Activated CD8-positive, alpha-beta memory T cell treated with anti-CD3 and anti-CD28 coated beads, Interleukin-2, amount 50 U/mL, for 1 hour (primary cell): Measurements from ENCODE around the gene SLC22A24.
"Not testable (repeated sequence)": the region's sequence is repeated elsewhere in the genome, so short reads cannot be mapped to it uniquely, and the experiment has no call there.

Experiments
- DNase-seq: peaks from one replicate; pipeline ENCODE4 v3.0.0-alpha.2; 2020; ENCODE audit errors: extremely low read depth

Gene SLC22A24, protein sequence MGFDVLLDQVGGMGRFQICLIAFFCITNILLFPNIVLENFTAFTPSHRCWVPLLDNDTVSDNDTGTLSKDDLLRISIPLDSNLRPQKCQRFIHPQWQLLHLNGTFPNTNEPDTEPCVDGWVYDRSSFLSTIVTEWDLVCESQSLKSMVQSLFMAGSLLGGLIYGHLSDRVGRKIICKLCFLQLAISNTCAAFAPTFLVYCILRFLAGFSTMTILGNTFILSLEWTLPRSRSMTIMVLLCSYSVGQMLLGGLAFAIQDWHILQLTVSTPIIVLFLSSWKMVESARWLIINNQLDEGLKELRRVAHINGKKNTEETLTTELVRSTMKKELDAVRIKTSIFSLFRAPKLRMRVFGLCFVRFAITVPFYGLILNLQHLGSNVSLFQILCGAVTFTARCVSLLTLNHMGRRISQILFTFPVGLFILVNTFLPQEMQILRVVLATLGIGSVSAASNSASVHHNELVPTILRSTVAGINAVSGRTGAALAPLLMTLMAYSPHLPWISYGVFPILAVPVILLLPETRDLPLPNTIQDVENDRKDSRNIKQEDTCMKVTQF

DNA sequence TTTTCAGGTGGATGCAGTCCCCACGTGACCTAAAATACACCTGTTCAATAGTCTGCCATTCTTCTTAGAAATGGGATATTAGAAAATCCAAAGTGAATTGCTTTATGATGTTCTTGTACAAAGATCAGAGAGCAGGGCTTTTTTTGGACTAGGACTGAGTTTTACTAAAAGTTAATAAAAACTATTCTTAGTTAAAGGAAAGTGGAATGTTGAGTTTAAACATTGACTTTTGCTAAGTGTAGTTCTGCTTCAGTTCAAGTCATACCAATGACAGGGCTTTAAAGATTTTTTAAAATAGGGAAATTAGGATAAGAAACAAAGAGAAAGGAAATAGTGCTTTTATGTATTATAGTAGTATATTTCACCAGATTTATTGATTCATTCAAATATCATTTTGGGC, at the start of gene SLC22A24:
Gene SLC22A24, minus strand, starts transcription at position 101 of the 400 bp plus-strand sequence. CDS start 442 bp downstream, outside the sequence.
- no peak for DNase-seq

DNA sequence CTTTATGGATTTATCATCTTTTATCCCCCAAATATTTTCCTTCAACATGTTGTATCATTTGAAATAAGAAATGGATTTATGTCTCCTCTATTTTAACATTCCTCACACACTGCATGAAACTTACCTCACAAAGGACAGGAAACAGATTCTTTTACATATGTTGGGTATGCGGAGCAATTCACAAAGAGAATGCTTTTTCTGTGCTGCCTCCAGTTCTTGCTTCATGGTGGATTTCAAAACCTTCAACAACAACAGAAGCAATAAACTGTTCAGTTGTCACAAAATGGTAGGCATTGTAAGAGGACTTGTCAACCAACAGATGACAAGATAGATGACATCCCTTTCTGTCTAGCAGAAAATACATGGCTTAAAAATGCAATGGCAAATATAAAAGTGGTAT, 36.5 kb upstream of the SLC22A24 start:
- DNase-seq: no peak

DNA sequence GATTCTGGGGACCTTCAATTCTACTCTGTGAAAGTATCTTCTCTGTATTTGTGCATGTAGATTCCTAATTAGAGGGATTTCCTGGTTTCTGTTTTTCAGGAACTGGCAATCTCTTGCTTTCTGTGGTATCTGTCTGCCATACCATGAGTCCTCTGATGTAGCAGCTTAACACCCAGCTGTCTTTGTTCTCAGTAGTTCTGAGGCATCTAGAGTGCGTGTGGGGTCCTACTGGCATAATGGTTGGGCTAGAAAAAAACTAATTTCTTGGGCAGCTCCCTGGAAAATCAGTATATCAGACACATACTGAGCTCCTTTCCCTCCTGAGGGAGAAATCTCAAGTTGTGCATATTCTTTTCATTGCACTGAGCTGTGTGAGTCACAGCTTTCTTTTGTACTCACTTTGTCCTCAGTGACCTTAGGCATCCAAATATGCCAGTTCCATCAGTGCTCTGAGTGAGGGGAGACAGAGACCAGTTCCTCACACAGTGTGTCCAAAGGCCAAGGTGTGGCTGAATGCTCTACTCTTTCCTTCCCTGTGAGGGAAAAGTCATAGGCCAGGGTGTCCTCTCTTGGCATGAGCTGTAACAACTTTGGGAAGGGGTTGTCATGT, 35.5 kb upstream of the SLC22A24 start:
- no peak for DNase-seq

DNA sequence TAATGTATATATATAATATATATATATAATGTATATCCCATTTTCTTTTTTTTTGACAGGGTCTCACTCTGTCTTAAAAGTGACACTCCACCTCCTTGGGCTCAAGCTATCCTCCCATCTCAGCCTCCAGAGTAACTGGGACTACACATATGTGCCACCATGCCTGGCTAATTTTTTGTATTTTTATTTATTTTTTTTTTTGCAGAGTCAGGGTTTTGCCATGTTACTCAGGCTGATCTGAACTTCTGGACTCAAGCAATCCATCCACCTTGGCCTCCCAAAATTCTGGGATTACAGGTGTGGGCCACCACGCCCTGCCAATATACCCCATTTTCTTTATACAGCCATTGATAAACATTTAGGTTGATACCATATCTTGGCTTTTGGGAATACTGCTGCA, 33.9 kb upstream of the SLC22A24 start:
- no peak for DNase-seq

DNA sequence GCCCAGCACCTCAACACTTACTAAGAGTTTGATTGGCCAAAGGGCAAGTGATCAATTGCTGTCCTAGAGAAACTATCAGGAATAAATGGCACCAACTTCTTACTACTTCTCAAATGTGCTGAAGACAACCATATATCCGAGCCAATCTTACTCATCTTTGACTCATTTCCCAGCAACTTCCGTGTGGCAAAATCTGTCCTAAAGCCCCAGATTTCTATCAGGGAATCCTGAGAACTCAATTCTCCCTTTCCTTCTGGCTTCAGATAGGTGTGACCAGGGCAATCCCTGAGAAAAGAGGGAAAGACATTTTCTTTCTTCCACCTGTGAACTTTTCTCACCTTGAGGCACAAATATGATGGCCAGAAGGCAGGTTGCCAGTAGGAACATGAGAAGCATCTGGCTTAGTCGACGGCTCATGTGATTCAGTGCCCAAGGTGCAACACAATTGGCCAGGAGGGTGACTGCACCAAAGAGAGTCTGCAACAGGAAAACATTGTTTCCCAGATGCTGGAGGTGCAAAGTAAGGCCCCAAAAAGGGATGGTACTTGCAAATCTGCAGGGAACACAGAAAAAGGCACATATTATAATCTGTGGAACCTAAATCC, 21.8 kb upstream of the SLC22A24 start:
- no peak for DNase-seq

DNA sequence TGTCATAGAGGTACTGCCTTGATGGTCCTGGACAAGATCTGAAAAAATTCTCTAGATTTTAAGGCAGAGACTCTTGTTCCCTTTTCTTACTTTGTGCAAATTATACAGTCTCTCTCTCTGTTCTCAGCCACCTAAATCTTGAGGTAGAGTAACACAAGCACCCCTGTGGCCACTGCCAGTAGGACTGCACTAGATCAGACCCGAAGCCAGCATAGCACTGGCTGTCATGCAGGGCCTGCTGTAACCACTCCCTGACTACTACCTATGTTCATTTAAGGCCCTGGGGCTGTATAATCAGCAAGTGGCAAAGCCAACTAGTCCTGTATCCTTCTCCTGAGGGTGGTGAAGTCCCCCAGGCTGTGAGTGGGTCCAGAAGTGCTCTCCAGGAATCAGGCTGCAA, 11.8 kb upstream of the SLC22A24 start:
- DNase-seq: no peak

DNA sequence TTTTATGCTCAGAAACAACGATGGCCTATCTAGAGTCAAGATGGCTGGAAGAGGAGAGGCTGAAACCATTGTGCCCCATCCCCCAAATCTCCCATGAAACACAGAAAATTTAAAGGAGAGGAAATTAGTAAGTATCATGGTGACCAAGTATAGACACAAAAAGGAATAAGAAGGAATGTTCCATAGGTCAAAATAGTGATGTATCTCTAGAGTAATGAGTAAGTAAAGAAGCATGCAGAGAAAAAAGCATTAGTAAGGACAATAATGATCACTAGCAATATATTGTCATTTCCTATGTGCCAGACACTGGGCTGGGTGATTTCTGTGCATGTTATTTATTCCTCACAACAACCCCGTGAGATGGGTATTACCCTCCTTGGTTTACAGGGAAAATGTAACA, 2.6 kb upstream of the SLC22A24 start:
- no peak for DNase-seq

DNA sequence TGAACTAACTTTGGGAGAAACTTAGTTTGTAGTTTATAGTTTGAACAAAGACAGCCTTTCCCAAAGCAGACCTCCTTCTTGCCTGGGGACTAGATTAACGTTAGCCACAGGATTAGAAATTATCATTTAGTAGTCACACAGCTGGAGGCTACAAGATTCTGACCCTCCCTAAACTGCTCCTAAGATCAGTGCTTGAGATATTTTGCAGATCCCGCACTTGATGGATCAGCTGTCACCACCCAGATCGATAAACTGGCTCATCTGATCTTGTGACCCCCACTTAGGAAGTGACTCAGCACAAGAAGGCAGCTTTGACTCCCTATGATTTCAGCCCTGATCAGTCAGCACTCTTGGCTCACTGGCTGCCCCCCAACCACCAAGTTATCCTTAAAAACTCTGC, 1.6 kb downstream of the SLC22A24 start:
- no peak for DNase-seq

DNA sequence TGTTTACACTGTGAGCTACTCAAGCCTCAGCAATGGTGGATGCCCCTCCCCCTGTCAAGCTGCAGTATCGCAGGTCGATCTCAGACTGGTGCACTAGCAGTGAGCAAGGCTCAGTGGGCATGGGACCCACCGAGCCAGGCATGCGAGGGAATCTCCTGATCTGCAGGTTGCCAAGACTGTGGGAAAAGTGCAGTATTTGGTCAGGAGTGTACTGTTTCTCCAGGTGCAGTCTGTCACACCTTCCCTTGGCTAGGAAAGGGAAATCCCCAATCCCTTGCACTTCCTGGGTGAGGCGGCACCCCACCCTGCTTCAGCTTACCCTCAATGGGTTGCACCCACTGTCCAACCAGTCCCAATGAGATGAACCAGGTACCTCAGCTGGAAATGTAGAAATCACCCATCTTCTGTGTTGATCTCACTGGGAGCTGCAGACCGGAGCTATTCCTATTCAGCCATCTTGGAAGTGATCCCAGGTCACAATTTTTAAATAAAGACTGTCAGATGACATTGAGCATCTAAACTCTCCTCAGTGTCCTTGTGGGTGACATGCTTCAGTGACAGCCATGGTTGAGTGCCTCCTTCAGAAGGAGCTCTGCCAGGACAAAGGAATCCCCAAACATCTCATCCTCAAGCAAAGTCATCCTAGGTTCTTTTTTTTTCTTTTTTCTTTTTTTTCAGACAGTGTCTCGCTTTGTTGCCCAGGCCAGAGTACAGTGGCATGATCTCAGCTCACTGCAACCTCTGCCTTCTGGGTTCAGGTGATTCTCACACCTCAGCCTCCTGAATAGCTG, 10.8 kb downstream of the SLC22A24 start:
- no peak for DNase-seq

DNA sequence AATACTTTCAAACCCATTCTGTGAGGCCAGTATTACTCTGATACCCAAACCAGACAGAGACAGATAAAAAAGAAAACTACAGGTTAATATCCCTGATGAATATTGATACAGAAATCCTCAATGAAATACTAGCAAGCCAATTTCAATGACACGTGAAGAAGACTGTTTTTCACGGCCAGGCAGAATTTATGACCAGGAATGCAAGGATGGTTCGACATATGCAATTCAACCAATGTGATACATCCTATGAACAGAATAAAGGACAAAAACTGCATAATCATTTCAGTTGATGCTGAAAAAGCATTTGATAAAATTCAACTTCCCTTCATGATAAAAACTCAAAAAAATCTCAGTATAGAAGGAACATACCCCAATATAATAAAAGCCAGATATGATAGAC, 44.5 kb downstream of the SLC22A24 start:
- no peak for DNase-seq

DNA sequence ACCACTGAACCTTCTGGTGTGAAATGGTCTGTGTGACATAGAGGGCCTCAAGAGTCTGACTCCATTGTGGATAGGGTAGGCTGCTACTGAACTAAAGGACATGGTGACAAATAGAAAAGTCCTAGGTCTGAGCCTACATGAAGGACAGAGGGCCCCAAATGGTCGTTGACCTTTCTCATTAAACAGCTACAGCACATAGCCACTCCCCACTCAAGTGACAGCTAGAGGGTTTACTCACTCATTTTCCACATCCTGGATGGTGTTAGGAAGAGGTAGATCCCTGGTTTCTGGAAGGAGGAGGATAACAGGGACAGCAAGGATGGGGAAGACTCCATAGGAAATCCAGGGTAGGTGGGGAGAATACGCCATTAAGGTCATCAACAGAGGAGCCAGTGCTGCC, 63.3 kb downstream of the SLC22A24 start:
- no peak for DNase-seq

DNA sequence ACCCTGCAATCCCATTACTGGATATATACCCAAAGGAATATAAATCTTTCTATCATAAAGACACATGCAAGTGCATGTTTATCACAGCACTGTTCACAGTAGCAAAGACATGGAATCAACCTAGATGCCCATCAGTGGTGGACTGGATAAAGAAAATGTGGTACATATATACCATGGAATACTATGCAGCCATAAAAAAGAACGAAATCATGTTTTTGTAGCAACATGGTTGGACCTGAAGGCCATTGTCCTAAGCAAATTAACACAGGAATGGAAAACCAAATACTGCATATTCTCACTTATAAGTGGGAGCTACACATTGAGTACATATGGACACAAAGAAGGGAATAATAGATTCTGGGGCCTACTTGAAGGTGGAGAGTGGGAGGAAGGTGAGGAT, 97.8 kb downstream of the SLC22A24 start:
- not testable (repeated sequence) for DNase-seq

DNA sequence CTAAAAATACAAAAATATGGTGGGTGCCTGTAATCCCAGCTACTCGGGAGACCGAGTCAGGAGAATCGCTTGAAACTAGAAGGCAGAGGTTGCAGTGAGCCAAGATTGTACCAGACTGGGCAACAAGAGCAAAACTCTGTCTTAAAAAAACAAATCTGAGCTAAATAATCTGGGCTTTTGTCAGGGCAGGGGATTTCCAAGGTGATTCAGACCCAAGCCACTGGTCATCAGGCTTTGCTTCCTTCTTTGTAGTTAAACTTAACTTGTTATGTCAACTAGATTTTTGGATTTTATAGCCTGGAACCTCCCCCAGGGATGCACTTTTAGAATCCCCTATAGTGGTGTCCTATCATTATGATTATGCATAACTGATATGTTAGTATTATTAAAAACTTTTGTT, 101.4 kb downstream of the SLC22A24 start:
- DNase-seq: no peak

DNA sequence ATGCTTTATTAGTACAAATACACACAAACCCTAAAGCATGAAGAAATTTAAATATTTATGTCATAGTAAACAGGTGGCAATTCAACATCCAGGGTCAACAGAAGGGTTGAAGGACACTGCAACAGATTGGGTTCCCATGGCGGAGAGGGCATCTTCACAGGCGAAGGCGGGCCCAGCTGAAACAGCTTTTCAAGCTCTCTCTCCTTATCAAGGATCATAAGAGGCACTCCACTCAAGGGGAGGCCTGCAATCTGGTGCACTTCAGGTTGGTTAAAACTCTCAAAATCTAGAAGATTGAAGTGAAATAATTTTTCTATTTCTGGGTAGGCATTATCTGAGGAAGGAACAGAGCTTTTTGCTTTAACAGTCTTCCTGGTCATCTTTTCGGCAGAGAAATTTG, 111.6 kb downstream of the SLC22A24 start:
- DNase-seq: no peak
